Activated CD4-positive, alpha-beta T cell treated with anti-CD3 and anti-CD28 coated beads for 36 hours (primary cell): Measurements from ENCODE around the gene PAPLN. TPM values are rescaled to one million over a fixed set of nuclear protein-coding genes. Genes with fewer than 3 reads are reported as not detected.

Source experiments
- ATAC-seq: fragments of 200-7000 bp; cut with Tn5 transposase; one replicate; pipeline ENCODE4 v1.10.0; 2021; ENCODE audit warnings: mild to moderate bottlenecking, moderate library complexity
- CTCF ChIA-PET: fragments of 350-600 bp; sonication (Branson Sonifier 250); formaldehyde crosslinking; loops from one replicate; lab custom pipeline; 2021; ENCODE audit warnings: antibody characterized with exemption; lab: Charles Lee
- POLR2A ChIA-PET: fragments of 350-600 bp; sonication (Branson Sonifier 250); formaldehyde crosslinking; loops from one replicate; lab custom pipeline; 2021; ENCODE audit warnings: antibody characterized with exemption, inconsistent platforms; lab: Charles Lee
- DNase-seq: peaks from one replicate; pipeline ENCODE4 v3.0.0-alpha.2; 2020
- H3K27ac Mint-ChIP-seq: one replicate; pipeline ENCODE4 v1.8.0; 2021; ENCODE audit warnings: mixed read lengths
- H3K27me3 Mint-ChIP-seq: one replicate; pipeline ENCODE4 v1.8.0; 2021; ENCODE audit warnings: mixed read lengths
- H3K36me3 Mint-ChIP-seq: one replicate; pipeline ENCODE4 v1.8.0; 2021; ENCODE audit warnings: low read depth, mixed read lengths
- H3K4me1 Mint-ChIP-seq: one replicate; pipeline ENCODE4 v1.8.0; 2021; ENCODE audit warnings: mixed read lengths
- H3K4me3 Mint-ChIP-seq: one replicate; pipeline ENCODE4 v1.8.0; 2021; ENCODE audit warnings: mild to moderate bottlenecking, moderate library complexity, mixed read lengths
- H3K9me3 Mint-ChIP-seq: one replicate; pipeline ENCODE4 v1.8.0; 2021; ENCODE audit warnings: low read depth, mixed read lengths
- intact Hi-C, 2 experiments: fragments of 100-400 bp; cut with DNase I in 1 of 2; cut with micrococcal nuclease in 1 of 2; formaldehyde crosslinking; loops; one replicate each; pipeline versions ENCODE4 v1.14.2 to v1.15.1; 2022 to 2024; cut with DNase I, micrococcal nuclease
- total RNA-seq, 2 experiments: library from RNA; stranded (reverse); gene quantifications; one replicate each; pipeline ENCODE4 v1.2.3, GENCODE V29; 2021

PAPLN gene
- total RNA-seq, 2 experiments from 2014 or later = 0.21 to 0.30 TPM

- ChIA-PET CTCF (no interaction called here), POLR2A (no interaction called here)
- intact Hi-C loops = no loop called here
- Mint-ChIP-seq H3K36me3 (no peaks in the 10 kb centered on the region), H3K4me3 (no peak overlapping the region), H3K4me1 (no peaks in the 10 kb centered on the region), H3K9me3 (no peaks in the 10 kb centered on the region), H3K27me3 (peaks cover 4% of the 10 kb centered on the region), H3K27ac (no peak overlapping the region)
- no peak for DNase-seq
- ATAC-seq = no peak
Observed at GRCh38 chr14:73264080-73264884, 27.0 kb downstream of the PAPLN start.

- CTCF ChIA-PET = interaction anchor here (0.6 to 1.2 kb wide), 4 partner anchors 16 to 1228 kb away, joined by 3 read pairs; partner anchors contain the start of gene NPC2
- intact Hi-C loops = no loop called here
- H3K27ac Mint-ChIP-seq = no peak overlapping the region
Observed at GRCh38 chr14:73264885-73265720, 27.8 kb downstream of the PAPLN start.

GRCh38 chr14:73265721-73266046 lies 28.4 kb downstream of the PAPLN start:
- Mint-ChIP-seq H3K4me1 (peaks cover 5% of the 10 kb centered on the region), H3K36me3 (no peaks in the 10 kb centered on the region), H3K4me3 (no peak overlapping the region), H3K9me3 (no peaks in the 10 kb centered on the region), H3K27ac (no peak overlapping the region), H3K27me3 (peaks cover 11% of the 10 kb centered on the region)
- intact Hi-C loops = no loop called here
- ChIA-PET POLR2A (no interaction called here), CTCF (interaction anchor here (0.6 to 1.2 kb wide), 4 partner anchors 16 to 1227 kb away, joined by 3 read pairs; partner anchors contain the start of gene NPC2)
- no peak for DNase-seq
- no peak for ATAC-seq

More at GRCh38 chr14:73264885-73265720, 27.8 kb downstream of the PAPLN start:
- peaks cover 6% of the 10 kb centered on the region for H3K27me3 Mint-ChIP-seq
- no peak overlapping the region for H3K4me3 Mint-ChIP-seq
- H3K36me3 Mint-ChIP-seq = no peaks in the 10 kb centered on the region
- no peaks in the 10 kb centered on the region for H3K4me1 Mint-ChIP-seq
- no peak for ATAC-seq
- no peaks in the 10 kb centered on the region for H3K9me3 Mint-ChIP-seq
- no peak for DNase-seq
- POLR2A ChIA-PET = no interaction called here

- no peak for ATAC-seq
- ChIA-PET CTCF (interaction anchor here (1.2 kb wide), 1 partner anchor 29 kb away, joined by 3 read pairs; no protein-coding TSS in a partner anchor), POLR2A (no interaction called here)
- DNase-seq = peak; percentile 4
- no peak overlapping the region for H3K4me3 Mint-ChIP-seq
- no peaks in the 10 kb centered on the region for H3K36me3 Mint-ChIP-seq
- intact Hi-C loops = no loop called here
- H3K27ac Mint-ChIP-seq = no peak overlapping the region
- peaks cover 14% of the 10 kb centered on the region for H3K27me3 Mint-ChIP-seq
- H3K4me1 Mint-ChIP-seq = peaks cover 7% of the 10 kb centered on the region
- no peaks in the 10 kb centered on the region for H3K9me3 Mint-ChIP-seq
Observed at GRCh38 chr14:73266317-73266716, 29.0 kb downstream of the PAPLN start.

GRCh38 chr14:73267474-73267873 lies 30.2 kb downstream of the PAPLN start:
- Mint-ChIP-seq H3K27me3 (peaks cover 14% of the 10 kb centered on the region), H3K36me3 (no peaks in the 10 kb centered on the region), H3K4me3 (no peak overlapping the region), H3K27ac (no peak overlapping the region), H3K9me3 (no peaks in the 10 kb centered on the region), H3K4me1 (peaks cover 7% of the 10 kb centered on the region)
- ATAC-seq (no peak), DNase-seq (no peak)
- ChIA-PET CTCF (interaction anchor here (0.7 kb wide), 1 partner anchor 115 kb away, joined by 3 read pairs; no protein-coding TSS in a partner anchor), POLR2A (no interaction called here)
- intact Hi-C loops = no loop called here

GRCh38 chr14:73269729-73270531 lies 32.6 kb downstream of the PAPLN start:
- Mint-ChIP-seq H3K4me1 (peaks cover 7% of the 10 kb centered on the region), H3K36me3 (peaks cover 7% of the 10 kb centered on the region), H3K9me3 (no peaks in the 10 kb centered on the region), H3K27ac (no peak overlapping the region), H3K4me3 (peak overlapping the region; percentile 34), H3K27me3 (peaks cover 11% of the 10 kb centered on the region)
- ChIA-PET CTCF (interaction anchor here (2.2 kb wide), 1 partner anchor 202 kb away, joined by 7 read pairs; no protein-coding TSS in a partner anchor), POLR2A (no interaction called here)
- peak; percentile 37 for DNase-seq
- intact Hi-C loops = no loop called here
- peak; percentile 59 for ATAC-seq

- ATAC-seq (no peak), DNase-seq (no peak)
- Mint-ChIP-seq H3K4me3 (no peak overlapping the region), H3K36me3 (peaks cover 17% of the 10 kb centered on the region), H3K4me1 (peaks cover 7% of the 10 kb centered on the region), H3K27ac (no peak overlapping the region), H3K27me3 (peaks cover 11% of the 10 kb centered on the region), H3K9me3 (no peaks in the 10 kb centered on the region)
- POLR2A ChIA-PET = interaction anchor here (0.6 to 1.2 kb wide), 2 partner anchors 20 to 195 kb away, joined by 3 read pairs; no protein-coding TSS in a partner anchor
- intact Hi-C loops = no loop called here
- CTCF ChIA-PET = interaction anchor here (1.1 to 2.0 kb wide), 2 partner anchors 10 to 23 kb away, joined by 4 read pairs; no protein-coding TSS in a partner anchor
Observed at GRCh38 chr14:73272393-73272792, 35.1 kb downstream of the PAPLN start.

- intact Hi-C loops = no loop called here
- no peak for ATAC-seq
- no peak for DNase-seq
- H3K4me1 Mint-ChIP-seq = peaks cover 7% of the 10 kb centered on the region
- POLR2A ChIA-PET = no interaction called here
- H3K27me3 Mint-ChIP-seq = peaks cover 11% of the 10 kb centered on the region
- CTCF ChIA-PET = interaction anchor here (1.3 kb wide), 1 partner anchor 21 kb away, joined by 4 read pairs; no protein-coding TSS in a partner anchor
- peaks cover 17% of the 10 kb centered on the region for H3K36me3 Mint-ChIP-seq
- no peak overlapping the region for H3K4me3 Mint-ChIP-seq
- H3K9me3 Mint-ChIP-seq = no peaks in the 10 kb centered on the region
- no peak overlapping the region for H3K27ac Mint-ChIP-seq
Observed at GRCh38 chr14:73273799-73274198, 36.5 kb downstream of the PAPLN start.

- Mint-ChIP-seq H3K4me1 (no peaks in the 10 kb centered on the region), H3K27ac (no peak overlapping the region), H3K9me3 (no peaks in the 10 kb centered on the region), H3K4me3 (no peak overlapping the region), H3K27me3 (no peaks in the 10 kb centered on the region), H3K36me3 (peaks cover 27% of the 10 kb centered on the region)
- intact Hi-C loops = no loop called here
- POLR2A ChIA-PET = no interaction called here
- DNase-seq (no peak), ATAC-seq (no peak)
- CTCF ChIA-PET = no interaction called here
Observed at GRCh38 chr14:73276836-73277235, 39.5 kb downstream of the PAPLN start.

- Mint-ChIP-seq H3K9me3 (no peaks in the 10 kb centered on the region), H3K4me3 (no peak overlapping the region), H3K27ac (no peak overlapping the region), H3K36me3 (peaks cover 27% of the 10 kb centered on the region), H3K4me1 (no peaks in the 10 kb centered on the region), H3K27me3 (no peaks in the 10 kb centered on the region)
- CTCF ChIA-PET = interaction anchor here (0.7 kb wide), 1 partner anchor 8 kb away, joined by 3 read pairs; no protein-coding TSS in a partner anchor
- intact Hi-C loops = no loop called here
- ATAC-seq = peak; percentile 6
- POLR2A ChIA-PET = no interaction called here
- DNase-seq = no peak
Observed at GRCh38 chr14:73277376-73277775, 40.1 kb downstream of the PAPLN start.

- no peaks in the 10 kb centered on the region for H3K4me1 Mint-ChIP-seq
- H3K27ac Mint-ChIP-seq = no peak overlapping the region
- no peak overlapping the region for H3K4me3 Mint-ChIP-seq
- no peaks in the 10 kb centered on the region for H3K27me3 Mint-ChIP-seq
- no peak for DNase-seq
- CTCF ChIA-PET = interaction anchor here (0.7 kb wide), 1 partner anchor 15 kb away, joined by 3 read pairs; no protein-coding TSS in a partner anchor
- intact Hi-C loops = no loop called here
- H3K9me3 Mint-ChIP-seq = no peaks in the 10 kb centered on the region
- ATAC-seq = no peak
- POLR2A ChIA-PET = no interaction called here
- peaks cover 32% of the 10 kb centered on the region for H3K36me3 Mint-ChIP-seq
Observed at GRCh38 chr14:73280903-73281302, 43.6 kb downstream of the PAPLN start.
